Spleen (tissue), 11 donors: ENCODE measurements around the gene TRIM72. TPM values are rescaled to one million over a fixed set of nuclear protein-coding genes. Genes with fewer than 3 reads are reported as not detected.
"Not testable (repeated sequence)": the region's sequence is repeated elsewhere in the genome, so short reads cannot be mapped to it uniquely, and the experiment has no call there.

Experiments
- DNase-seq: peaks from one replicate; pipeline ENCODE4 v3.0.0-alpha.2; 2020
- H3K27ac ChIP-seq, 8 donors: fragments of 200-600 bp; sonication (generic) in 7 of 8; 1 replicate in 4 of 8; 2 replicates in 4 of 8; pipeline versions ENCODE4 v1.5.0 to v1.8.0; 2016 to 2021; ENCODE audit warnings: inconsistent platforms in 4 of 8, mild to moderate bottlenecking in 4 of 8, moderate library complexity in 1 of 8
- H3K27me3 ChIP-seq, 7 donors: fragments of 200-600 bp; sonication (generic) in 6 of 7; replicated peaks in 1 of 7; 1 replicate in 4 of 7; 2 replicates in 3 of 7; pipeline versions ENCODE4 v1.5.0 to v1.8.0; 2016 to 2021; ENCODE audit warnings: inconsistent platforms in 3 of 7, mild to moderate bottlenecking in 1 of 7
- H3K36me3 ChIP-seq, 6 donors: fragments of 200-600 bp; sonication (generic) in 5 of 6; 1 replicate in 4 of 6; 2 replicates in 2 of 6; pipeline versions ENCODE4 v1.5.0 to v1.8.0; 2016 to 2021; ENCODE audit warnings: inconsistent platforms in 2 of 6
- H3K4me1 ChIP-seq, 6 donors: fragments of 200-600 bp; sonication (generic) in 5 of 6; 1 replicate in 3 of 6; 2 replicates in 3 of 6; pipeline versions ENCODE4 v1.5.0 to v1.8.0; 2016 to 2021; ENCODE audit warnings: inconsistent platforms in 3 of 6
- H3K4me3 ChIP-seq, 8 donors: fragments of 200-600 bp; sonication (generic) in 7 of 8; 1 replicate in 4 of 8; 2 replicates in 4 of 8; pipeline versions ENCODE4 v1.5.0 to v1.8.0; 2016 to 2021; ENCODE audit warnings: inconsistent platforms in 4 of 8, mild to moderate bottlenecking in 4 of 8, moderate library complexity in 2 of 8
- H3K9me3 ChIP-seq, 8 donors: fragments of 200-600 bp; sonication (generic) in 7 of 8; 1 replicate in 4 of 8; 2 replicates in 4 of 8; pipeline versions ENCODE4 v1.5.0 to v1.8.0; 2016 to 2021; ENCODE audit warnings: inconsistent platforms in 4 of 8
- CTCF ChIP-seq, 11 experiments: fragments of 200-600 bp in 7 of 11; fragments of 450-650 bp in 4 of 11; sonication (generic) in 4 of 11; IDR thresholded peaks in 8 of 11; conservative IDR thresholded peaks in 3 of 11; 1 replicate in 7 of 11; 2 replicates in 4 of 11; pipeline versions ENCODE4 v1.4.0 to v1.8.0; 2016 to 2021; ENCODE audit warnings: antibody characterized with exemption in 11 of 11, inconsistent platforms in 4 of 11, mild to moderate bottlenecking in 1 of 11
- POLR2A ChIP-seq, 3 donors: fragments of 450-650 bp; IDR thresholded peaks; one replicate each; pipeline ENCODE4 v1.5.1; 2017; ENCODE audit warnings: antibody characterized with exemption in 3 of 3, mild to moderate bottlenecking in 1 of 3
- POLR2AphosphoS5 ChIP-seq, 3 donors: sonication (generic); formaldehyde crosslinking; IDR thresholded peaks; one replicate each; pipeline ENCODE4 v1.5.1; 2017; ENCODE audit warnings: antibody characterized with exemption in 3 of 3
- WGBS, 5 donors: extraction: QIAGEN DNeasy Blood & Tissue Kit in 3 of 5; methylation state at CpG; one replicate each; pipeline versions ENCODE4 v1.1.5 to v1.1.7; 2013 to 2018; 5-methylcytosine and 5-hydroxymethylcytosine counted together
- intact Hi-C: fragments of 100-400 bp; cut with DNase I; formaldehyde crosslinking; loops from one replicate; pipeline ENCODE4 v1.15.0; 2023; ENCODE audit warnings: low total_unique reads
- polyA plus RNA-seq, 3 donors: library from polyadenylated mRNA; stranded (reverse); fragments of 200-250 nt; gene quantifications; one replicate each; pipeline ENCODE4 v1.2.1, GENCODE V29; 2013
- total RNA-seq, 7 donors: library from RNA; depleted of rRNA in 3 of 7; stranded (reverse); fragments of >200 nt in 3 of 7; fragmentation: NEBNext Ultra II Directional in 4 of 7; extraction: Animal tissue kit (Norgen Biotek cat#: 25700) in 4 of 7; gene quantifications; one replicate each; pipeline versions ENCODE4 v1.1.0 to v1.2.1, GENCODE V29; 2016 to 2021
- donor health status: healthy with polysubstance abuse.
- donor health status: DM: no; HTN: no; CAD: no; lungs with moderate emphysema.
- donor health status: DM: no; HTN: no; CAD: no.
- donor health status: Bipolar disorder and iron deficiency.
- donor health status: healthy.
- donor health status: DM: no; HTN: no; CAD: no.
- donor health status: DM: yes; HTN: yes; CAD: no.

Gene TRIM72
- total and polyA plus RNA-seq, 10 donors, result 0.05 to 0.26 (median 0.13) TPM; not detected in 3

GRCh38 chr16:31194898-31195297 is 19.0 kb upstream of the TRIM72 start:
- DNase-seq, result peak; percentile 21
- Histone ChIP-seq H3K36me3 (peaks cover 12 to 100% (median 70%) of the 10 kb centered on the region in 6 donors), H3K4me1 (peaks cover 0 to 97% (median 34%) of the 10 kb centered on the region in 6 donors), H3K4me3 (no peak overlapping the region), H3K27ac (no peak overlapping the region), H3K9me3 (no peaks in the 10 kb centered on the region), H3K27me3 (no peaks in the 10 kb centered on the region)
- TF ChIP-seq CTCF (IDR thresholded peaks at IDR 0.05 in 8 of 11, conservative IDR thresholded peaks at IDR 0.05 in 3 of 11), result no peak
- TF ChIP-seq POLR2AphosphoS5 (IDR thresholded peaks at IDR 0.05), result peak in 1 of 3 donors; percentile 53
- WGBS, 5 donors, result 71 to 85% (median 82%) methylated on average over 7 of the region's 7 CpGs
- intact Hi-C loops, result no loop called here

GRCh38 chr16:31195861-31196260 is 18.1 kb upstream of the TRIM72 start:
- H3K36me3 ChIP-seq, result peaks cover 12 to 99% (median 60%) of the 10 kb centered on the region in 6 donors
- intact Hi-C loops, H3K9me3 ChIP-seq, H3K27me3 ChIP-seq, H3K4me3 ChIP-seq: not testable (repeated sequence)
- DNase-seq, result peak; percentile 29
- TF ChIP-seq POLR2AphosphoS5 (IDR thresholded peaks at IDR 0.05), result peak in 1 of 3 donors; percentile 30
- peaks cover 9 to 97% (median 41%) of the 10 kb centered on the region in 6 donors for H3K4me1 ChIP-seq
- WGBS, 5 donors, result 94 to 97% (median 97%) methylated on average over 11 of the region's 11 CpGs
- H3K27ac ChIP-seq, result peak overlapping the region in 2 of 8 donors; percentile 20 to 52

- Histone ChIP-seq H3K4me1 (peaks cover 16 to 97% (median 45%) of the 10 kb centered on the region in 6 donors), H3K9me3 (no peaks in the 10 kb centered on the region), H3K36me3 (peaks cover 7 to 93% (median 53%) of the 10 kb centered on the region in 6 donors), H3K4me3 (no peak overlapping the region), H3K27me3 (no peaks in the 10 kb centered on the region), H3K27ac (peak overlapping the region in 2 of 8 donors; percentile 20 to 52)
- WGBS, 5 donors, result 66 to 82% (median 76%) methylated on average over 16 to 17 of the region's 17 CpGs
- TF ChIP-seq POLR2AphosphoS5 (IDR thresholded peaks at IDR 0.05), result peak; percentile 60 to 77 (median 64)
- no peak for TF ChIP-seq POLR2A (IDR thresholded peaks at IDR 0.05)
- intact Hi-C loops, result no loop called here
- peak; percentile 77 for DNase-seq
Observed at GRCh38 chr16:31196324-31197088, 17.4 kb upstream of the TRIM72 start.

GRCh38 chr16:31198207-31198882 is 15.6 kb upstream of the TRIM72 start:
- Histone ChIP-seq H3K36me3 (peaks cover 0 to 74% (median 35%) of the 10 kb centered on the region in 6 donors), H3K4me1 (peaks cover 20 to 94% (median 47%) of the 10 kb centered on the region in 6 donors), H3K27ac (peak overlapping the region in 3 of 8 donors; percentile 18 to 96 (median 95)), H3K27me3 (no peaks in the 10 kb centered on the region), H3K9me3 (no peaks in the 10 kb centered on the region), H3K4me3 (no peak overlapping the region)
- intact Hi-C loops, result no loop called here
- peak; percentile 49 for DNase-seq
- WGBS, 5 donors, result 59 to 82% (median 69%) methylated on average over 7 of the region's 7 CpGs
- no peak for TF ChIP-seq CTCF (IDR thresholded peaks at IDR 0.05 in 8 of 11, conservative IDR thresholded peaks at IDR 0.05 in 3 of 11)
- TF ChIP-seq POLR2AphosphoS5 (IDR thresholded peaks at IDR 0.05), result peak; percentile 13 to 51 (median 28)
- no peak for TF ChIP-seq POLR2A (IDR thresholded peaks at IDR 0.05)
